Kidney glomerular epithelial cell (primary cell): ENCODE results near the gene SAMD14.
"Not testable (repeated sequence)": the region's sequence is repeated elsewhere in the genome, so short reads cannot be mapped to it uniquely, and the experiment has no call there.

Experiments used
- DNase-seq: peaks from one replicate; lab custom pipeline; 2025; lab: John Stamatoyannopoulos, UW

The SAMD14 gene

GRCh38 chr17:50074227-50074626, 55.7 kb downstream of the SAMD14 start:
- DNase-seq, result no peak

GRCh38 chr17:50072925-50073324, 57.0 kb downstream of the SAMD14 start:
- no peak for DNase-seq

- no peak for DNase-seq
Measured at GRCh38 chr17:50072130-50072529, 57.8 kb downstream of the SAMD14 start.

DNA sequence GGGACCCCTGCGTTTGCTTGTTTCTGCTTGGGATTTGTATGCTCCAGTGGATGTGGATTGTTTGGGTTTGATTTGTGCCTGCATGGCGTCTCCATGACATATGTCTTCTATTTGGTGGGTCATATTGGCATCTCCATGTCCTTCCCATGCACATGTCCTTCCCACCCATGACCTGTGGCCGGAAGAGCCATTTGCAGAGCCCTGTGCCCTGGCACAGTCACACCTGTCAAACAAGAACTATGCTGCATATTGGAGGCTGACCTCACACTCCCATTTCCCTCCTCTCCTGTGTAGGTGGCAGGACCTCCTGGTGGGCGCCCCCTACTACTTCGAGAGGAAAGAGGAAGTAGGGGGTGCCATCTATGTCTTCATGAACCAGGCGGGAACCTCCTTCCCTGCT, 58.3 kb downstream of the SAMD14 start:
- DNase-seq, result no peak

- no peak for DNase-seq
Measured at GRCh38 chr17:50070908-50071680, 58.9 kb downstream of the SAMD14 start.

- DNase-seq, result no peak
Measured at GRCh38 chr17:50067996-50068395, 62.0 kb downstream of the SAMD14 start.

GRCh38 chr17:50066995-50067394, 63.0 kb downstream of the SAMD14 start:
- DNase-seq, result no peak

- no peak for DNase-seq
Measured at GRCh38 chr17:50065056-50065455, 64.9 kb downstream of the SAMD14 start.

DNA sequence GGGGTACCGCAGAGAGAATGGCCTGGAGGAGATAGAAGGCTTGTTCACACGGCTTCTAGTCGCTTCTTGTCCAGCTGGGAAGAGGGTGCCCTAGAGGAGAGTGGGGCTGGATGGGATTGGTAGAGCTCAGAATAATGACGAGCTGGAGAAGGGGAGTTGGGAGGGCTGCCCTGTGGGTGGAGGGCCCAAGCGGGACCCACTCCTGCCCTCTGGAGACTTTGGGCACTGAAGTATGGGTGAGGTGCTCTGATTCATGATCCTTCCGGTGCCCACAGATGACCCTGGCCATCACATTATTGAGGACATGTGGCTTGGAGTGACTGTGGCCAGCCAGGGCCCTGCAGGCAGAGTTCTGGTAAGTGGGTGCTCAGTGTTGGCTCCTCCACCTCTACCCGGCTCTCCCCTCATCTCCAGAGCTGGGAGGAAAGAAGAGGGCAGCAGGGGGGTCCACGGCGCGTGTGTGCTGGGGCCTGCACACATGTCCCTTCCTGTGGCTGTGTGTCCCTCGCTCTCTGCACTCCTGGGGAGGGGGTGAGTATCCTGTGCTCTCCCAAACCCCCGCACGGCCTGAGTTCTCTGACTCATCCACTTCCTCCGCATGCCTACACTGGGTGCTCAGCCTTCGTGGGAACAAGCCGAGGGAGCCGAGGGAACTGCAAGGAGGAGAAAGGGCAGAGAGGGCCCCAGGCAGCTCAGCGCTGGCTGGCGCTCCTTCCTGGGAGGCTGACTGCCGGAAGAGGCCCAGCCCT, 65.5 kb downstream of the SAMD14 start:
- peak; percentile 93 for DNase-seq

- DNase-seq, result no peak
Measured at GRCh38 chr17:50063561-50064252, 66.3 kb downstream of the SAMD14 start.

DNA sequence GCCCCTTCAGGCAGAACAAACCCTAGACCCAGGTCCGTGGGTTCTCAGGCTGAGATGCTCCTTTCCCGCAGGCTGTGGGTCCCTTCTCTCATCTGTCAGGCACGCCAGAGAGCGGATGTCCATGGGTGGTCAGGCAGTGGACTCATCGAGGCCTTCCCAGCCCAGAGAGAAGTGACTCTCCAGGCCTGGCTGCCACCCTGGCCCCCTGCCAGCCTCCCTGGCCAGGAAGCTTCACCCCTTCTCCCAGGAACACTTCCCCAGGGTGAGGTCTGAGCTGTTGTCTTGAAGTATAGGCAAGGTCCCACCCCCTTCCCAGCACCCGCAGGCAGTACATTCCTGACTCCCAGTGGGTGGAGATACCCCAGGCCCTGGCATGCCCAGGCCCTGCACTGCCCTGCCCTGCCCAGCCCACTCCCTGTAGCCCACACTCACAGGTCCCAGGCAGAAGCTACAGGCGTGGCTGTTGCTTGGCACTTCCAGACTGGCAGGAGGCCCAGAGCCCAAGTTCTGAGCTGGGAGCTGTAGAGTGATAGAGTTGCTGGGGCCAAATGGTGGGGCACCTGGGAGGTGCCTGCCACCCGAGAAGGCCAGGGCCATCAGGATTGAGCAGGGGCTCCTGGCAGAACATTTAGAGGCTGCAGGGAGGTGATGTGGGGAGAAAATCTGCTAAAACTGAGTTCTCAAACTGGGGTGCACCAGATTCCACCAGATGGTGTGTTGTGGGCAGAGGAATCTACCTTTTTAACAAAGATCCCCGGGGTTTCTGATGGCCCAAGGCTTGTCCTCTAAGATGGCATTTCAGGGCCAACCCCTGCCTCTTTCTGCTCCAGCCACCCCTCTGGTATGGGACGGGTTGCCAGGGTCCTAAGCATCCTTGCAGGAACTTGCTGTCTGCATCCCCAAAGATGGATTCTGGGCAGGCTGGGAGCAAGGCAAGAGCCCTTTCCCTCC, 67.4 kb downstream of the SAMD14 start:
- peak; percentile 92 for DNase-seq

- DNase-seq, result not testable (repeated sequence)
Measured at GRCh38 chr17:50061713-50062045, 68.3 kb downstream of the SAMD14 start.

- DNase-seq, result peak; percentile 74
Measured at GRCh38 chr17:50060951-50061712, 68.8 kb downstream of the SAMD14 start.
